Measurements from ENCODE around the gene UBA52. TPM values are rescaled to one million over a fixed set of nuclear protein-coding genes. Genes with fewer than 3 reads are reported as not detected.

UBA52 gene
- polyA plus RNA-seq, 1 donor from 2014 or later, result 765 TPM

DNA sequence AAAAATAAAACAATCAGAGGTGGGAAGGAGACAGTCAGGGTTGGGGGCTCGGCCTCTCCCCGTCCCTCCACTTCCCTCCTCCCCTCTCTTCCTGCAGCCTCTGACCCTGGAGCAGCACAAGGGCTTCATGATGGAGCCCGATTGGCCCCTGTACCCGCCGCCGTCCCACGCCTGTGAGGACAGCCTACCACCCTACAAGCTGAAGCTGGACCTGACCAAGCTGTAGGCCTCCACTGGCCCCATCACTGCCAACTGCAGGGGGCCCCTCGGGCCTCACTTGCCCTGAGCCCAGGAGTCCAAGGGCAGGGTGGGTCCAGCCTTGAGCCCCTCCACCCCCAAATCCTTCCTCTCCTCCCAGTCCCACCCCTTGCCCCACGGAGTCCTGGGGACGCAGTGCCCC is 48.7 kb downstream of the UBA52 start:
- H3K9ac ChIP-seq (ENCODE audit: low read length), result no peak overlapping the region
- TF ChIP-seq, protein P1, sequence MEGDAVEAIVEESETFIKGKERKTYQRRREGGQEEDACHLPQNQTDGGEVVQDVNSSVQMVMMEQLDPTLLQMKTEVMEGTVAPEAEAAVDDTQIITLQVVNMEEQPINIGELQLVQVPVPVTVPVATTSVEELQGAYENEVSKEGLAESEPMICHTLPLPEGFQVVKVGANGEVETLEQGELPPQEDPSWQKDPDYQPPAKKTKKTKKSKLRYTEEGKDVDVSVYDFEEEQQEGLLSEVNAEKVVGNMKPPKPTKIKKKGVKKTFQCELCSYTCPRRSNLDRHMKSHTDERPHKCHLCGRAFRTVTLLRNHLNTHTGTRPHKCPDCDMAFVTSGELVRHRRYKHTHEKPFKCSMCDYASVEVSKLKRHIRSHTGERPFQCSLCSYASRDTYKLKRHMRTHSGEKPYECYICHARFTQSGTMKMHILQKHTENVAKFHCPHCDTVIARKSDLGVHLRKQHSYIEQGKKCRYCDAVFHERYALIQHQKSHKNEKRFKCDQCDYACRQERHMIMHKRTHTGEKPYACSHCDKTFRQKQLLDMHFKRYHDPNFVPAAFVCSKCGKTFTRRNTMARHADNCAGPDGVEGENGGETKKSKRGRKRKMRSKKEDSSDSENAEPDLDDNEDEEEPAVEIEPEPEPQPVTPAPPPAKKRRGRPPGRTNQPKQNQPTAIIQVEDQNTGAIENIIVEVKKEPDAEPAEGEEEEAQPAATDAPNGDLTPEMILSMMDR (IDR thresholded peaks at IDR 0.05; ENCODE audit: poor library complexity, severe bottlenecking), result no peak
- TF ChIP-seq RAD21 (conservative IDR thresholded peaks at IDR 0.05), result no peak
- TF ChIP-seq, protein P2, sequence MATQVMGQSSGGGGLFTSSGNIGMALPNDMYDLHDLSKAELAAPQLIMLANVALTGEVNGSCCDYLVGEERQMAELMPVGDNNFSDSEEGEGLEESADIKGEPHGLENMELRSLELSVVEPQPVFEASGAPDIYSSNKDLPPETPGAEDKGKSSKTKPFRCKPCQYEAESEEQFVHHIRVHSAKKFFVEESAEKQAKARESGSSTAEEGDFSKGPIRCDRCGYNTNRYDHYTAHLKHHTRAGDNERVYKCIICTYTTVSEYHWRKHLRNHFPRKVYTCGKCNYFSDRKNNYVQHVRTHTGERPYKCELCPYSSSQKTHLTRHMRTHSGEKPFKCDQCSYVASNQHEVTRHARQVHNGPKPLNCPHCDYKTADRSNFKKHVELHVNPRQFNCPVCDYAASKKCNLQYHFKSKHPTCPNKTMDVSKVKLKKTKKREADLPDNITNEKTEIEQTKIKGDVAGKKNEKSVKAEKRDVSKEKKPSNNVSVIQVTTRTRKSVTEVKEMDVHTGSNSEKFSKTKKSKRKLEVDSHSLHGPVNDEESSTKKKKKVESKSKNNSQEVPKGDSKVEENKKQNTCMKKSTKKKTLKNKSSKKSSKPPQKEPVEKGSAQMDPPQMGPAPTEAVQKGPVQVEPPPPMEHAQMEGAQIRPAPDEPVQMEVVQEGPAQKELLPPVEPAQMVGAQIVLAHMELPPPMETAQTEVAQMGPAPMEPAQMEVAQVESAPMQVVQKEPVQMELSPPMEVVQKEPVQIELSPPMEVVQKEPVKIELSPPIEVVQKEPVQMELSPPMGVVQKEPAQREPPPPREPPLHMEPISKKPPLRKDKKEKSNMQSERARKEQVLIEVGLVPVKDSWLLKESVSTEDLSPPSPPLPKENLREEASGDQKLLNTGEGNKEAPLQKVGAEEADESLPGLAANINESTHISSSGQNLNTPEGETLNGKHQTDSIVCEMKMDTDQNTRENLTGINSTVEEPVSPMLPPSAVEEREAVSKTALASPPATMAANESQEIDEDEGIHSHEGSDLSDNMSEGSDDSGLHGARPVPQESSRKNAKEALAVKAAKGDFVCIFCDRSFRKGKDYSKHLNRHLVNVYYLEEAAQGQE (IDR thresholded peaks at IDR 0.05; ENCODE audit: borderline replicate concordance), result no peak
- no peak for TF ChIP-seq SMC3 (conservative IDR thresholded peaks at IDR 0.05; ENCODE audit: poor library complexity)
- no peak for TF ChIP-seq MXI1 (conservative IDR thresholded peaks at IDR 0.05; ENCODE audit: poor library complexity, severe bottlenecking)
- TF ChIP-seq POLR2AphosphoS5 (IDR thresholded peaks at IDR 0.05), result no peak
- TF ChIP-seq EZH2 (IDR thresholded peaks at IDR 0.05; ENCODE audit: borderline replicate concordance, insufficient read depth, low read length, poor library complexity, severe bottlenecking), result no peak
- no peak for TF ChIP-seq EP300 (conservative IDR thresholded peaks at IDR 0.05; ENCODE audit: poor library complexity, severe bottlenecking)
- TF ChIP-seq TAF1 (IDR thresholded peaks at IDR 0.05; ENCODE audit: low read depth), result no peak

DNA sequence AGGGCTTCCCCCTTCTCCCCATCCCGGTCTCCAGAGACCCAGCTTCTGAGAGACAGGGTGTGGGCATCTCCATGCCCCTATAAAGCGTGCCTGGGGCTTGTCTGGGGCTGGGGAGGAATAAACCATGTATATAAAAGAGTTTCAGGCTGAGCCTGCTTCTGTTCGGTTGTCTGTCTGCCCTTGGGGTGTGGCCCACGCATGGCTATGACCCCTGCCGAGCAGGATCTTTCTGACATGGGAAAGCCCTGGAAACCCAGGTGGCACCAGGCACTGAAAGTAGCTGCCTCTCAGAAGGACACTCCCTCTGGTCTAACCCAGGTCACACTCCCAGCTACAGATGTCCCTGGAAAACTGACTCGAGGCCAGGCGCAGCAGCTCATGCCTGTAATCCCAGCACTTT is 49.2 kb downstream of the UBA52 start:
- no peaks in the 10 kb centered on the region for H4K20me1 ChIP-seq (ENCODE audit: insufficient read depth)
- H3K27me3 ChIP-seq (ENCODE audit: insufficient read depth, low read depth, low read length), result no peaks in the 10 kb centered on the region
- H3F3A ChIP-seq (ENCODE audit: insufficient read depth, low read length, poor library complexity, severe bottlenecking), result no peaks in the 10 kb centered on the region
- no peak overlapping the region for H2AFZ ChIP-seq (ENCODE audit: low read depth, low read length)
- no peaks in the 10 kb centered on the region for H3K9me3 ChIP-seq (ENCODE audit: low read length)
- H3K36me3 ChIP-seq (ENCODE audit: insufficient read depth, low read length), result no peaks in the 10 kb centered on the region
- no peak overlapping the region for H3K9ac ChIP-seq (ENCODE audit: low read length)
- H3K4me2 ChIP-seq (ENCODE audit: low read length), result no peak overlapping the region
- no peak overlapping the region for H3K27ac ChIP-seq (ENCODE audit: low read length)
- no peak for TF ChIP-seq EZH2 (IDR thresholded peaks at IDR 0.05; ENCODE audit: borderline replicate concordance, insufficient read depth, low read length, poor library complexity, severe bottlenecking)
- no peak for TF ChIP-seq RAD21 (conservative IDR thresholded peaks at IDR 0.05)
- TF ChIP-seq, protein P2 (IDR thresholded peaks at IDR 0.05; ENCODE audit: borderline replicate concordance), result no peak
- TF ChIP-seq POLR2AphosphoS5 (IDR thresholded peaks at IDR 0.05), result no peak
- TF ChIP-seq, protein P1 (IDR thresholded peaks at IDR 0.05; ENCODE audit: poor library complexity, severe bottlenecking), result no peak
- no peak for TF ChIP-seq SMC3 (conservative IDR thresholded peaks at IDR 0.05; ENCODE audit: poor library complexity)
- TF ChIP-seq MXI1 (conservative IDR thresholded peaks at IDR 0.05; ENCODE audit: poor library complexity, severe bottlenecking), result no peak
- TF ChIP-seq EP300 (conservative IDR thresholded peaks at IDR 0.05; ENCODE audit: poor library complexity, severe bottlenecking), result no peak
- no peak for TF ChIP-seq TAF1 (IDR thresholded peaks at IDR 0.05; ENCODE audit: low read depth)
- H3K4me3 ChIP-seq (ENCODE audit: low read length), result no peak overlapping the region
- H3K79me2 ChIP-seq (replicated peaks; ENCODE audit: insufficient read depth, low read length), result no peaks in the 10 kb centered on the region
- H3K9me2 ChIP-seq (ENCODE audit: insufficient read depth, low read length), result no peaks in the 10 kb centered on the region

More for the DNA sequence above, 48.7 kb downstream of the UBA52 start:
- Histone ChIP-seq H3K4me3 (ENCODE audit: low read length) (no peak overlapping the region), H3K4me2 (ENCODE audit: low read length) (no peak overlapping the region), H3F3A (ENCODE audit: insufficient read depth, low read length, poor library complexity, severe bottlenecking) (no peaks in the 10 kb centered on the region), H2AFZ (ENCODE audit: low read depth, low read length) (no peak overlapping the region), H3K9me3 (ENCODE audit: low read length) (no peaks in the 10 kb centered on the region), H3K9me2 (ENCODE audit: insufficient read depth, low read length) (no peaks in the 10 kb centered on the region), H3K36me3 (ENCODE audit: insufficient read depth, low read length) (no peaks in the 10 kb centered on the region), H3K79me2 (replicated peaks; ENCODE audit: insufficient read depth, low read length) (no peaks in the 10 kb centered on the region), H3K27ac (ENCODE audit: low read length) (no peak overlapping the region), H3K27me3 (ENCODE audit: insufficient read depth, low read depth, low read length) (no peaks in the 10 kb centered on the region), H4K20me1 (ENCODE audit: insufficient read depth) (no peaks in the 10 kb centered on the region)

Data from neural cell (in vitro differentiated cells).